IMR-90 (cell line): ENCODE results near the gene GAS6. TPM values are rescaled to one million over a fixed set of nuclear protein-coding genes. Genes with fewer than 3 reads are reported as not detected.
A peak's percentile ranks its signal among the peaks of the same experiment; 100 is the strongest.

Source experiments
- ATAC-seq: fragments of 200-7000 bp; cut with Tn5 transposase; 2 replicates; pipeline ENCODE4 v1.9.1; 2020; ENCODE audit warnings: low read depth, mild to moderate bottlenecking, moderate library complexity
- BruUV-seq: library from RNA; stranded (reverse); fragments of 400-500 nt; replicated peaks from 2 replicates; lab custom pipeline; 2021; lab: Mats Ljungman, UMichigan
- CTCF ChIA-PET: fragments of 300-600 bp; formaldehyde crosslinking; extraction: SDS; loops from one replicate; lab custom pipeline; 2021; ENCODE audit warnings: antibody characterized with exemption; lab: Yijun Ruan, JAX
- POLR2A ChIA-PET: fragments of 300-600 bp; sonication (Branson Sonifier 250); formaldehyde crosslinking; loops from one replicate; lab custom pipeline; 2022; ENCODE audit warnings: antibody characterized with exemption; ENCODE audit not compliant: unreplicated experiment; lab: Charles Lee
- DNase-seq: peaks from one replicate; pipeline ENCODE4 v3.0.0; 2013
- H2AFZ ChIP-seq: replicated peaks from 2 replicates; pipeline ENCODE3; 2013; ENCODE audit warnings: low read length, mild to moderate bottlenecking; ENCODE audit not compliant: poor library complexity
- H2AK5ac ChIP-seq: 2 replicates; pipeline ENCODE4 v1.6.1; 2013; ENCODE audit warnings: low read depth, low read length, inconsistent platforms
- H2AK9ac ChIP-seq: replicated peaks from 2 replicates; pipeline ENCODE3; 2013; ENCODE audit warnings: mild to moderate bottlenecking, low read depth, low read length, moderate library complexity; ENCODE audit not compliant: poor library complexity
- H2BK120ac ChIP-seq: 2 replicates; pipeline ENCODE4 v1.6.1; 2013; ENCODE audit warnings: low read depth, low read length, inconsistent platforms
- H2BK15ac ChIP-seq: 3 replicates; pipeline ENCODE4 v1.6.1; 2013; ENCODE audit warnings: low read depth, low read length, inconsistent platforms
- H2BK20ac ChIP-seq: 2 replicates; pipeline ENCODE4 v1.6.1; 2013; ENCODE audit warnings: low read depth, mild to moderate bottlenecking, inconsistent platforms, low read length, moderate library complexity
- H2BK5ac ChIP-seq: 2 replicates; pipeline ENCODE4 v1.6.1; 2013; ENCODE audit warnings: mild to moderate bottlenecking, low read depth, low read length, inconsistent platforms; ENCODE audit not compliant: poor library complexity, severe bottlenecking
- H3K14ac ChIP-seq: replicated peaks from 2 replicates; pipeline ENCODE4 v1.6.1; 2013; ENCODE audit warnings: low read depth, low read length, inconsistent platforms
- H3K18ac ChIP-seq: 2 replicates; pipeline ENCODE4 v1.6.1; 2013; ENCODE audit warnings: low read depth, low read length, control low read depth
- H3K23ac ChIP-seq: 2 replicates; pipeline ENCODE4 v1.6.1; 2013; ENCODE audit warnings: low read depth, low read length, inconsistent platforms
- H3K27ac ChIP-seq: 2 replicates; pipeline ENCODE4 v1.5.1; 2013; ENCODE audit warnings: mild to moderate bottlenecking, control low read depth, low read length; ENCODE audit not compliant: insufficient read depth
- H3K27me3 ChIP-seq: 2 replicates; pipeline ENCODE4 v1.6.1; 2013; ENCODE audit warnings: low read length; ENCODE audit not compliant: control insufficient read depth, insufficient read depth
- H3K36me3 ChIP-seq: 2 replicates; pipeline ENCODE4 v1.6.1; 2013; ENCODE audit warnings: low read length, mixed read lengths; ENCODE audit not compliant: control insufficient read depth, insufficient read depth
- H3K4ac ChIP-seq: 2 replicates; pipeline ENCODE4 v1.6.1; 2013; ENCODE audit warnings: low read depth, low read length, inconsistent platforms
- H3K4me1 ChIP-seq: 2 replicates; pipeline ENCODE4 v1.6.1; 2013; ENCODE audit warnings: low read length, mixed read lengths; ENCODE audit not compliant: control insufficient read depth, insufficient read depth
- H3K4me2 ChIP-seq: 2 replicates; pipeline ENCODE4 v1.6.1; 2013; ENCODE audit warnings: low read depth, mild to moderate bottlenecking, control low read depth, low read length, moderate library complexity
- H3K4me3 ChIP-seq: 2 replicates; pipeline ENCODE4 v1.5.1; 2013; ENCODE audit warnings: low read depth, mild to moderate bottlenecking, control low read depth, low read length, moderate library complexity; ENCODE audit not compliant: insufficient read depth
- H3K56ac ChIP-seq: 2 replicates; pipeline ENCODE4 v1.6.1; 2013; ENCODE audit warnings: low read length, inconsistent platforms; ENCODE audit not compliant: insufficient read depth; ENCODE audit errors: extremely low read depth
- H3K79me1 ChIP-seq, 2 experiments: 2 replicates each; pipeline ENCODE4 v1.6.1; 2013; ENCODE audit warnings: low read length in 2 of 2, inconsistent platforms in 1 of 2, low read depth in 1 of 2
- H3K9ac ChIP-seq: 2 replicates; pipeline ENCODE4 v1.6.1; 2013; ENCODE audit warnings: low read depth, low read length, control low read depth
- H3K9me1 ChIP-seq: 2 replicates; pipeline ENCODE4 v1.6.1; 2013; ENCODE audit warnings: low read length, inconsistent platforms; ENCODE audit not compliant: insufficient read depth
- H3K9me3 ChIP-seq: 2 replicates; pipeline ENCODE4 v1.6.1; 2013; ENCODE audit warnings: low read length; ENCODE audit not compliant: control insufficient read depth, insufficient read depth
- H4K20me1 ChIP-seq: 2 replicates; pipeline ENCODE4 v1.6.1; 2013; ENCODE audit warnings: low read length, inconsistent platforms; ENCODE audit not compliant: insufficient read depth
- H4K5ac ChIP-seq: 2 replicates; pipeline ENCODE4 v1.6.1; 2013; ENCODE audit warnings: mild to moderate bottlenecking, low read depth, low read length, control low read depth
- H4K8ac ChIP-seq, 2 experiments: 2 replicates each; pipeline ENCODE4 v1.6.1; 2013; ENCODE audit warnings: low read depth in 2 of 2, low read length in 2 of 2, control low read depth in 1 of 2, inconsistent platforms in 1 of 2
- H4K91ac ChIP-seq: 2 replicates; pipeline ENCODE4 v1.6.1; 2013; ENCODE audit warnings: low read depth, low read length, inconsistent platforms; ENCODE audit not compliant: insufficient read depth
- CEBPB ChIP-seq: IDR thresholded peaks from 2 replicates; pipeline ENCODE4 v1.6.1; 2012; ENCODE audit warnings: low read depth, low read length, improper control_type of control experiment
- CHD1 ChIP-seq: IDR thresholded peaks from 2 replicates; pipeline ENCODE4 v1.6.1; 2012; ENCODE audit warnings: low read depth, low read length, improper control_type of control experiment
- CTCF ChIP-seq: conservative IDR thresholded peaks from 2 replicates; pipeline ENCODE4 v1.5.1; 2012; ENCODE audit warnings: mild to moderate bottlenecking, low read depth, low read length, improper control_type of control experiment
- ELK1 ChIP-seq: fragments of 150-350 bp; IDR thresholded peaks from 2 replicates; pipeline ENCODE4 v1.6.1; 2016; ENCODE audit warnings: low read depth, mild to moderate bottlenecking, low read length, moderate library complexity, borderline replicate concordance
- FOS ChIP-seq: fragments of 150-350 bp; IDR thresholded peaks from 2 replicates; pipeline ENCODE4 v1.6.1; 2016; ENCODE audit warnings: low read depth, low read length
- MAZ ChIP-seq: IDR thresholded peaks from 2 replicates; pipeline ENCODE4 v1.6.1; 2012; ENCODE audit warnings: low read depth, mild to moderate bottlenecking, low read length, improper control_type of control experiment, moderate library complexity, borderline replicate concordance
- MXI1 ChIP-seq: IDR thresholded peaks from 2 replicates; pipeline ENCODE4 v1.6.1; 2012; ENCODE audit warnings: low read depth, mild to moderate bottlenecking, low read length, moderate library complexity, borderline replicate concordance
- NFE2L2 ChIP-seq: fragments of 150-350 bp; IDR thresholded peaks from 2 replicates; pipeline ENCODE4 v1.6.1; 2016; ENCODE audit warnings: low read depth, mild to moderate bottlenecking, low read length
- POLR2A ChIP-seq: IDR thresholded peaks from 2 replicates; pipeline ENCODE4 v1.6.1; 2012; ENCODE audit warnings: mild to moderate bottlenecking, low read depth, low read length
- RAD21 ChIP-seq: IDR thresholded peaks from 2 replicates; pipeline ENCODE4 v1.6.1; 2012; ENCODE audit warnings: low read length, improper control_type of control experiment
- RCOR1 ChIP-seq: IDR thresholded peaks from 2 replicates; pipeline ENCODE4 v1.6.1; 2012; ENCODE audit warnings: mild to moderate bottlenecking, low read length, improper control_type of control experiment; ENCODE audit not compliant: insufficient replicate concordance
- RFX5 ChIP-seq: IDR thresholded peaks from 2 replicates; pipeline ENCODE4 v1.8.0; 2012; ENCODE audit warnings: low read depth, mild to moderate bottlenecking, low read length, moderate library complexity
- SMC3 ChIP-seq: fragments of 150-350 bp; IDR thresholded peaks from 2 replicates; pipeline ENCODE4 v1.6.1; 2016; ENCODE audit warnings: low read depth, mild to moderate bottlenecking, antibody characterized with exemption, low read length, moderate library complexity
- WGBS, 2 experiments: methylation state at CpG; one replicate each; pipeline versions ENCODE4 v1.1.5 to v1.1.7; 2013; ENCODE audit warnings: missing lambda C conversion rate in 2 of 2; ENCODE audit not compliant: insufficient read length in 1 of 2; ENCODE audit errors: extremely low coverage in 2 of 2; 5-methylcytosine and 5-hydroxymethylcytosine counted together
- dilution Hi-C: fragments of 300-500 bp; cut with HindIII; formaldehyde crosslinking; loops from one replicate; pipeline ENCODE4 v1.14.3; 2018; ENCODE audit warnings: low sequenced_read_pairs; ENCODE audit not compliant: unreplicated experiment
- in situ Hi-C: fragments of 300-500 bp; cut with MboI; formaldehyde crosslinking; loops from 3 replicates; pipeline ENCODE4 v1.14.3; 2019; ENCODE audit warnings: low sequenced_read_pairs, inconsistent platforms, mixed read lengths
- intact Hi-C: fragments of 100-400 bp; cut with micrococcal nuclease; formaldehyde crosslinking; loops from 2 replicates; pipeline ENCODE4 v1.10.0; 2022
- polyA plus RNA-seq, 3 experiments: library from polyadenylated mRNA; depleted of rRNA; stranded (reverse); fragments of >200 nt; gene quantifications; 2 replicates each; pipeline ENCODE4 v1.2.3, GENCODE V29; 2012; ENCODE audit warnings: low replicate concordance in 1 of 3
- total RNA-seq: library from RNA; depleted of rRNA; stranded (reverse); fragments of >200 nt; gene quantifications from 2 replicates; pipeline ENCODE4 v1.2.3, GENCODE V29; 2012
- TF ChIP-seq, protein P1 (sequence below): fragments of 150-350 bp; IDR thresholded peaks from 2 replicates; pipeline ENCODE4 v1.6.1; 2017; ENCODE audit warnings: mild to moderate bottlenecking, antibody characterized with exemption, low read length, low read depth

GAS6 gene
- total and polyA plus RNA-seq, 2 of the 4 experiments (the other 2 are of a cell fraction), result 220 to 823 TPM

GRCh38 chr13:113890774-113891480, 27.1 kb upstream of the GAS6 start:
- Histone ChIP-seq H3K4me2 (peak overlapping the region; percentile 55; the same call in 1 of the 2 replicates), H2BK20ac (peak overlapping the region; percentile 82), H3K27me3 (no peaks in the 10 kb centered on the region), H3K9me1 (peaks cover 6% of the 10 kb centered on the region; the same call in 1 of the 2 replicates), H3K79me1 (peaks cover 3 to 10% of the 10 kb centered on the region in 2 experiments; a peak in 2 of 4 replicates), H3K23ac (0 out of 2 replicates have a peak overlapping the region, but pooled peaks have one; percentile 25), H2BK5ac (peak overlapping the region; percentile 90), H3K9me3 (no peaks in the 10 kb centered on the region), H4K8ac (peak overlapping the region; percentile 55 to 75), H3K36me3 (no peaks in the 10 kb centered on the region), H2AFZ (no peak overlapping the region), H4K20me1 (no peaks in the 10 kb centered on the region), H2BK120ac (peak overlapping the region; percentile 87), H3K27ac (peak overlapping the region; percentile 44; the same call in 1 of the 2 replicates), H3K56ac (no peak overlapping the region), H3K9ac (no peak overlapping the region), H4K91ac (peak overlapping the region; percentile 53), H3K18ac (peak overlapping the region; percentile 95; the same call in 1 of the 2 replicates), H4K5ac (peak overlapping the region; percentile 90; the same call in 1 of the 2 replicates), H3K4me3 (no peak overlapping the region), H3K4me1 (peaks cover 18% of the 10 kb centered on the region), H2AK5ac (peak overlapping the region; percentile 63), H2AK9ac (no peak overlapping the region), H3K14ac (peak overlapping the region; percentile 58; the same call in 1 of the 2 replicates), H2BK15ac (peak overlapping the region; percentile 93; the same call in 2 of the 3 replicates), H3K4ac (peak overlapping the region; percentile 68)
- DNase-seq, result no peak
- ChIA-PET POLR2A (interaction anchor here (0.7 kb wide), 1 partner anchor 57 kb away, joined by 5 read pairs; no protein-coding TSS in a partner anchor), CTCF (no interaction called here)
- intact Hi-C loops, result no loop called here
- in situ Hi-C loops, result no loop called here
- ATAC-seq, result 0 out of 2 replicates have a peak, but pooled peaks have one; percentile 7
- dilution Hi-C loops, result no loop called here
- no TSS peak for BruUV-seq
- no CpG with 5 or more reads among the region's 2 CpGs for WGBS, 2 experiments
- TF ChIP-seq RCOR1, result no peak
- TF ChIP-seq, protein P1, sequence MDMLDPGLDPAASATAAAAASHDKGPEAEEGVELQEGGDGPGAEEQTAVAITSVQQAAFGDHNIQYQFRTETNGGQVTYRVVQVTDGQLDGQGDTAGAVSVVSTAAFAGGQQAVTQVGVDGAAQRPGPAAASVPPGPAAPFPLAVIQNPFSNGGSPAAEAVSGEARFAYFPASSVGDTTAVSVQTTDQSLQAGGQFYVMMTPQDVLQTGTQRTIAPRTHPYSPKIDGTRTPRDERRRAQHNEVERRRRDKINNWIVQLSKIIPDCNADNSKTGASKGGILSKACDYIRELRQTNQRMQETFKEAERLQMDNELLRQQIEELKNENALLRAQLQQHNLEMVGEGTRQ, result no peak
- no peak for TF ChIP-seq FOS
- no peak for TF ChIP-seq RFX5
- TF ChIP-seq MXI1, result no peak
- TF ChIP-seq RAD21, result no peak
- TF ChIP-seq CHD1, result no peak
- TF ChIP-seq CEBPB, result no peak
- no peak for TF ChIP-seq ELK1
- no peak for TF ChIP-seq CTCF
- TF ChIP-seq NFE2L2, result no peak
- no peak for TF ChIP-seq POLR2A
- TF ChIP-seq MAZ, result no peak
- no peak for TF ChIP-seq SMC3
